Measurements from ENCODE around the gene SKP2.
A peak's percentile ranks its signal among the peaks of the same experiment; 100 is the strongest.
"Not testable (repeated sequence)": the region's sequence is repeated elsewhere in the genome, so short reads cannot be mapped to it uniquely, and the experiment has no call there.

Gene SKP2

DNA sequence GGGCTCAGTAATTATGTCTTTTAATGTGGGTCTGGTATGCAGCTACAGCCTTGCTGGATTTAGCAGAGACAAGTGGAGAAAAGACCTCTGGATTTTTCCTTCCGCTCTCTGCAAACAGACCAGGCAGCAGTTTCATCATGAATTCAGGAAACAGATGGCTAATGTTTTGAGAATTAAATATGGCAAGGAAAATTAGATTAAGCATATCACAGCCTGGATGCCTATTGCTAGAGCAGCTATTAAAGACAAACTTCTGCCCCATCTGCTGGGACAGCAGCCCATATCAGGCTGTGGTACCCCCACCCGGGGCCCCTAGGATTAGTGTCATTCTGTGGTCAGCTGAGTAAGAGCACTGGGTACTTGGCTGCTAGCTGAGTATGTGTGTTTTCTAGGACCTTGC is 6.2 kb downstream of the SKP2 start:
- no peak for DNase-seq

DNA sequence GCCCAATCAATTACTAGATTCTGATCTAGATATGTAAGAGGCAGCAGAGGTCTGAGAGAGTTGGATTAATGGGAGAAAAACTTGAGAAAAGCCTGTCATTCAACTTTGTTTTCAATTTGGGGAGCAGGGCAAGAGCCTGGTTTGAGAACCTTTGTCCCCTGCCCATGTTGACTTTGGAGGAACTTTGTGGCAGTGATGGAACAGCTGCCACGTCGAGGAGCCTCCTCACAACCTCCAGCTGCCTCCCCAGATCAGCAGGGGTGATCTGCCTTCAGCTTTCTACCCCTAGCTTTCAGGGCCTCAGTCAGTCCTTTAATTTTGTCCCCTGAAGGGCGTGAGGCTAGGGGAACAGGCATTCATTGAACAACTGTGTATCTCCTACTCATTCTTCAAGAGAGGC is 8.7 kb downstream of the SKP2 start:
- no peak for DNase-seq

DNA sequence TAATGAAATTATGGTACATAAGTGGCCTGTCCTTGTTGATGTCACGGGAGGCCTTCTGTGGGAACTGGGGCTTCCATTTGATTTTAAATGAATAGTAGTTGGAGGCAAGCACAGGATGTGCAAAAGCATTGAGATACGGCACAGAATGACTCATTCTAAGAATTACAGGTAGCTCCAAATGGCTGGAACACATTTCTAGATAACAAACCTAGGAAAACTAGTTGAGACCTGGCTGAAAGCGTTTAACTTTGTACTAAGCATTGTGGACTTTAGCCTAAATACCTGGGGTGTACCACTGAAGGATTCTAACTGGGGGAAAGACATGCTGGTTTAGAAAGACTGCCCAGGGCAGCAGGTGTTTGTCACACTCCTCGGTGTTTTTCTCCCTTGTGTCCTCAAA is 9.4 kb downstream of the SKP2 start:
- DNase-seq, result no peak

DNA sequence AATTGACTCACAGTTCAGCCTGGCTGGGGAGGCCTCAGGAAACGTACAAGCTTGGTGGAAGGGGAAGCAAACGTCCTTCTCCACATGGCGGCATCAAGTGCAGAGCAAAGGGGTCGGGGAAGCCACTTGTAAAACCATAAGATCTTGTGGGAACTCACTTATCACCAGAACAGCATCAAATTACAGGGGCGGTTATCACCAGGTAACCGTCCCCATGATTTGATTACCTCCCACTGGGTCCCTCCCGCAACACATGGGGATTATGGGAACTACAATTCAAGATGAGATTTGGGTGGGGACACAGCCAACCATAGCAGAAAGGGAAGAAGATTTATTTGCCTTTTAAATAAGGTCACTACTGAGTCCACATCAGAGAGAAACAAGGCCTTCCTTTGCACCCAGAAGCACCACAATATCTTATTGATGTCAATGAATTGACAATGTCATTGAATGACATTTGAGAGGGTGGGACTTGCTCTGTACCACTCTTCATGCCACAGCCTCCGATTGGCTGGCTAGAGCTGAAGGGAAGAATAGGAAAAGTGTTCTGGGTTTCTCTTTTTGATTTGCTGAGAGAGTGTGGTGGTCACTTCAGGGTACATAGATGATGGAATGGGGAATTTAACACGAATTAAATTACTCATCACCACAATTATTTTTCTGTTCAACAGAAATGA is 11.0 kb downstream of the SKP2 start:
- no peak for DNase-seq

DNA sequence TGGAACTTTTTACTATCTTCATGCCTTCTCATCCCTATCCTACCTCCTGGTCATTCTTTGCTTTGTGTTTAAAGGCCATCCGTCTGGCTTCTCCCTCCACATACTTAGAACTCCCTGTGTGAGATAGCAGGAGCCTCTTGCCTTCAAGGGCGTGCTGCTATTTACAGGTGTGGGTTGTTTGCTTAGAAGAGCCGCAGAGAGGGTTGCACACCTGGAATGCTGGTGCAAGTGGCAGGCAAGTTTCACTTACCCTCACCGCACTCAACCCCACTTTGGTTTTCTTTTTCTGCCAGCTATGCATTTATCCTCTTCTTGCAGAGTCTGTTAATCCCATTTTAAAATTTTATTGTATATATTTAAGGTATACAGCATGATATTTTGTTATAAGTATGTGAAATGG is 12.6 kb downstream of the SKP2 start:
- DNase-seq, result no peak

DNA sequence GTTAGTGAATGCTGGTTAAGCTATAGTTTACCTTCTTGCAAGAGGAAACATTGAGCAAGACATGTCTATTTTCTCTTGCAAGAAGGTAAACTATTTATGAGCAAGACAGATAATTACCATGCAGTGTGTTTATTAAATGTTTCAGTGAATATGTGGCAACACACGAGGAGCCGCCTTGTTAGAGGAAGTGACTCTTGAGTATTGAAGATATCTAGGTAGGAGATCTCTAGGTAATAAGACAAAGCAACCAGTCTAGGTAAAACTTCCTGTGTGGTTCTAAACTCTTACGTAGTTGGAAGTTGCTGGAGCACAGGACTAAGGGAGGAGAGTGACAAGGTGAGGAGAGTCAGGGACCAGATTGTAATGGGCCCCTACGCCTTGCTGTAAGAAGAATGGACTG is 16.8 kb downstream of the SKP2 start:
- peak; percentile 44 for DNase-seq

DNA sequence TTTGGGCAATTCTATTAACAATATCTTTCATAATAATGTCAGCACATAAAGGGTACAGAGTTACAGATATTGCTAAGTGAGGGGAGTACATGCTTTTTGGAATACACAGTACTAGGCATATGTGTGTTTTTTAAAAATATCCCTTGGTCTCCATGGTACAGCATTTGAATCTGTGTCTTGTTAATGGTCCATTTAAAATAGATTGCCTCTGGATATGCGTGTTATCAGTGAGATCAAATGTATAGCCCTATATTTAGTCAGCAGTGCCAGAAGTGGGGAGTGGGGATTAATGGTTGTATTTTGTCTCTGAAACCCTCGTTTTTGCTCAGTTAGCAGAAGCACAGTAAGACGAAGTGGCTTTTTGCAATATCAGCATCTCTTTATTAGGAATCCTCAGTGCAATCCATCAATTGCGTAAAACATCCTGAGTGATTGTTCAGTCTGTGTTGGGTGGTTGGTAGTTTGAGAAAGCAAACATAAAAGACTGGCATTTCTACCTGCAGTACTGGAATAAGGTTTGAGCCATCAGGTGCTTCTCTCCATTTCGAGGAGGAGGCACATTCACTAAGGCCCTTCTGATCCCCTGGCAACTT is 19.0 kb downstream of the SKP2 start:
- no peak for DNase-seq

DNA sequence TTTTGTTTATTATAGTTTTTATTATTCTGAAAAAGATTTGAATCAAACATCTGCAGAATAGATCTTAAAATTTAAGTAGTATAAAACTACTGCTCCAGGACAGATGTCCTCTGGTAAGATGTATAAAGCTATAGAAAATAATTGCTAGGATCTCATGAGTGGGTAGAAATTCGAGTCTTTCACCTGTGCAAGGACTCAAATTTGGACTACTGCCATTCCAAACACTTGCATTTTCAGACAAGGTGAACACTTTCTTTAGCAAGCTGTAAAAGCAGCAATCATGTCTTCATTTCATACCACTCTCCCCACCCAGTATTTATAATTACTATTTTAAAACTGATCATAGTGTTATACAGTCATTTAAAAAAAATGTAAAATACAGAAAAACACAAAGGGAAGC is 20.7 kb downstream of the SKP2 start:
- no peak for DNase-seq

DNA sequence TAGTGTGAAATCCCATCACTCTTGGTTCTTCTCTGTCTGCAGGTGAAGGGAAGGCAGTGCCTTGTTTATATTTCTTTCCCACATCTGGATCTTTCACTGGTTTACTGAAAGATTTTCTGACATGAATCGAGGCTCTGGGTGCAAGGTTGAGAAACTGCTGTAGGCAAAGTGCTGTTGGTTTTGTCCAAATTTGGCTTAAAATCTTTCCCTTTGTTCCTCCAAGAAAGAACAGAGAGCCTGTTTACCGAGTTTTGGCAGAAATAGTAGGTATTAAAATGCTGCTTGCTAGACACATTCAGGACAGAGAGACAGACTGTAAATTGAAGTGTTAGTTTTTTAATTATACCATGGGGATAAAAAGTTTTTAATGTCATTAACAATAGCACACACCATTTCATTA is 21.5 kb downstream of the SKP2 start:
- no peak for DNase-seq

DNA sequence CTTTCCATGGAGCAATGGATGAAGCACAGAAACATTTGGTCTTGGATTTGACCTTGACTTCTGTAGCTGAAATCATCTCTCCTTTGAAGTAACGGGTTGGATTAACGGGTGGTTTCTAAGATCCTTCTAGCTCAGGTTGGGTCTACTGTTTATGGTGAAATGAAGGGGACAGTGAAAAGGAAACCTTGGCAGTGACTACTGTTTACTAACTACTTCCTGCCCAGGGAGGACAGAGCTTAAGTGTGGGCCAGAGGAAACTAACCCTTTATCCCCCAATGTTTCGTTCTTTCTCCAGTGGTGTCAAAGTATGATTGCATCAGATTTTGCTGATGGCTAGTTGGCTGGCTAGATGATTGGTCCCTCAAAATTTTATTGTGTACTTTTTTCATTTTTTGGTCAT is 22.2 kb downstream of the SKP2 start:
- no peak for DNase-seq

DNA sequence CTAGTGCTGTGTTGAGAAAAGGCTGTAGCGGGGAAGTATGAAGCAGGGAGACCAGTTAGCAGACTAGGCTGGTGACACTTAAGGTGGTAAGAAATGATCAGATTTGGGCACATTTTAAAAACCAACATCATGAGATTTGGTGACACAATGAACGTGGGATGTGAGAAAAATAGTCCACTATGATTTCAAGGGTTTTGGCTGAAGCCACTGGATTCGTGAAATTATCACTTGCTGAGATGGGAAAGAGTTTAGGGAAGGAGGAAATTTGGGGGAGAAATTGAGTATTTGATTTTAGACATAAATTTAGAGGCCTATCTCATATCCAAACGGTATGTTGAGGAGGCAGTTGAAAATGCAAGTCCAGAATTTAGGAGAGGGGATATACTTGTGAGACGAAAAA is 23.1 kb downstream of the SKP2 start:
- no peak for DNase-seq

DNA sequence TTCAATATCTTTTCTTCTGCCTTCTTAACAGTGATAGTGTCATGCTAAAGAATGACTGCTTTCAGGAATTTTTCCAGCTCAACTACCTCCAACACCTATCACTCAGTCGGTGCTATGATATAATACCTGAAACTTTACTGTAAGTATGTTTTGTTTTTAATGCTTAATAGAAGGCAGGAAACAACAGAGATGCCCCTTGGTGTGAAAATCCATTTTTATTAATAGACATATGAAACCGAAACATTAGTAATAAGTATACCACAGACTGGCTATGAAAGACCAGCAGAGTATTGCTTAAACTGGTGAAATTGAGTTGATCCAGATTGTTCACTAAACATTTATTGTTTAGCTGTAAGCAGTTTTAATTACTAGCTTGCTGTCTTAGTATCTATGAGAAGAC is 25.2 kb downstream of the SKP2 start:
- DNase-seq, result no peak

DNA sequence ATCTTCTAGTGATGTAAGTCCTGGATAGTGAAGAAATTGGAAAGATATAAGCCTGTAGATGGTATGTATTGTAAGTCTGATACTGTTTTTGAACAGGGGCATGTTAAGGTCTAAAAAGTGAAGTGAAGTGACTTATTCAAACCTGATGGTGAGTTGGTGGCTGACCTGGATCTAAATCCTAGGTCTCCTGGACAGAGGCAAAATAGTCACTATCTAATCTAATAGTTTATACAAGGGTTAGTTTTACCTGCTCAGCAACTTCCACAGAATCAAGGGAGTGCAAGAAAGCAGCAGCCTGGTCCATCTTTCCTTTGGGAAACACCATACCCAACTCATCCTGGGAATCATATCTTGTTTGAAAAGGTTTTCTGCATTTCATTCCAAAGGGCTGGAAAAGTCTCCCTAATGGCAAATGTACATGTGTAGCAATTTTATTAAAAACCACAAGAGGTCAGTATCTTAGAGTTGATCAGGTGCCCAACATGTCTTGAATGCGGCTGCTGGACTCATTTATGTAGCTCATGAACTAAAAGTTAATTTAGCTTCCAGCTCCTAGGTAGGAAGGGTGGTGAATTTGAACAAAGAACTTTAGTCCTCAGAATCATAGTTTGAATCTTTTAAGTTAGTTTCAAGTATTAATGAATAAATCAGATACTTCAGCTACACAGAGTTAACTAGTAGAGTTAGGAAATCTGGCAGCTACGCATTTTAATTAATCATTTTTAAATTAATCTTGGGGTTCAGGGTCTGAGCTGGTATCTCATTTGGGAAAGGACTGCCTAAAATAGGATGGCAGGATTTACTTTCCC is 26.0 kb downstream of the SKP2 start:
- DNase-seq, result no peak

DNA sequence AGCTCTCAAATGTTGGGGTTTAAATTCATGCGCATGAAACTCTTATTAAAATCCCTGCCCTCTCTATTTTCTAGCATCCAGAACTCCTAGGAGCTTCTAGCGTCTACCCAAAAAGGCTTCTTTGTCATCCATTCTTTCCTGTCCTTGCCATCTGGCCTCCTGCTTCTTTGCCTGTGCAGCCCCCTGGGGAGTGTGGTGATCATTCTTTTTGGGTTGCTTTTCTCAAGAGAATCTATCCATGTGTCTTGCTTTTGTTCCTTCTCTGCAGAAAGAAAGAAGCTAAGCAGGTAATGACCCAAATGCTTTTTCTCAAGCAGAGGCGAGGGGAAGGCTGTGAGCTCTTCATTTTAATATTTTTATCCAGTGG is 26.6 kb downstream of the SKP2 start:
- DNase-seq, result no peak

DNA sequence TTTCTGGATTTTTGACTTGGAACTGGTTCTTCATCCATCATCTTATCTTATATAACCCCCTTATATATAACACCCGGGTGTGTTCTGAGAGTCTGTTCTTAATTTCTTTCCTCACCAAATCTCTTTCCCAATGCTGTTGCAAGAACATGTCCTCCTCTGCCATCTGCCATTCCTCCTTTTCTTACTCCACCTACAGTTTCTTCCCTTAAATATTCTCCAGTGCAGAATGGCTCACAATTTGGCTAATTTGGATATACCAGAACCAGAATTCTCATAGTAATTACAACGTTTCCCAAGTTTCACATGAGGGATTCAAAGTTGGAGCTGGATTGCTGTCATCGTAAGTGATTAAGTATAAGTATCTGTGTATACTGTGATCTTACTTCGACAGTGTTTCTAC is 28.0 kb downstream of the SKP2 start:
- DNase-seq, result no peak

DNA sequence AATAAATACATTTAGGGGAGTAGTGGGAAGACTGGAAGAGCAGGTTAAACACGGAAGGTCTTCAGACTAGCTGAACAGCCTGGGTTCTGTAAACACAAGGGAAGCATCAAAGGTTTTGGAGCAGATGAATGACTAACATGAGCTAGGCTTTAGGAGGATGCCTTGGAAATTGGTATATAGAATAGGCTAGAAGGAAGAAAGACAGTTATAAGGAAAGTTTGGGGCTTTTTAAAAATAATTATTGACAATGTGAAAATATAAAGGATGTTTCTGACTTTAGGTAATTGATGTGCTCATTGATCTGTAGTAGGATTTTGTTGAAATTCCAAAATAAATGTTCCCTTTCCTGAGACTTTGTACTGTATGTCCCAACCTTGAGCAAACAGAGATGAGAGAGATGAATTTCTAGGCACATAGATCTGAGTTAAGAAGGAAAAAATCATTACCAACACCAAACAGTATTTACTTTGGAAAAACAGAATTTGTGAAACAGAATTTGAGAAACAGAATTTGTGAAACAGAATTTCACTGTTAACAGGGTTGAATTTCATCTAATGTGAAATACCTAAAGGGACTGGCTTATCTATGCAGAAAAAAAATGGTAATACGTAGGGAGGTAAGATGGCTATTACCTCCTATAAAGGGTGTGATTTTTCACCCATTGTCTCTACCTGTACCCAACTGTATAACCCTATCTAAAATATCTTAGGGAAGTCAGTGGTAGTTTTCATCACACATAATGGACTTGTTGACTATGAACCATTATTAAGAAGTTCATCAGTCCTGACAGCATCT is 28.8 kb downstream of the SKP2 start:
- DNase-seq, result no peak

DNA sequence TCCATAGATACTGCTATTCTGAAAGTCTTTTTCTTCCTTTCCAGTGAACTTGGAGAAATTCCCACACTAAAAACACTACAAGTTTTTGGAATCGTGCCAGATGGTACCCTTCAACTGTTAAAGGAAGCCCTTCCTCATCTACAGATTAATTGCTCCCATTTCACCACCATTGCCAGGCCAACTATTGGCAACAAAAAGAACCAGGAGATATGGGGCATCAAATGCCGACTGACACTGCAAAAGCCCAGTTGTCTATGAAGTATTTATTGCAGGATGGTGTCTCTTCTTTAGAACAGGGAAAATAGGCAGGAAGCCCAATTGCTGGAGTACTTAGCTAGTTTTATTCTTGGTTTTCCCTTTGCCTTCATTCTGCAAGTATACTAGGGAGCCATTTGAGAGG is 29.9 kb downstream of the SKP2 start:
- no peak for DNase-seq

DNA sequence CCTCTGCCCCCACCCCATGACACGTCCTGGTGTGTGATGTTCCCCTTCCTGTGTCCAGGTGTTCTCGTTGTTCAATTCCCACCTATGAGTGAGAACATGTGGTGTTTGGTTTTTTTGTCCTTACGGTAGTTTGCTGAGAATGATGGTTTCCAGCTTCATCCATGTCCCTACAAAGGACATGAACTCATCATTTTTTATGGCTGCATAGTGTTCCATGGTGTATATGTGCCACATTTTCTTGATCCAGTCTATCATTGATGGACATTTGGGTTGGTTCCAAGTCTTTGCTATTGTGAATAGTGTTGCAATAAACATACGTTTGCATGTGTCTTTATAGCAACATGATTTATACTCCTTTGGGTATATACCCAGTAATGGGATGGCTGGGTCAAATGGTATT is 32.5 kb downstream of the SKP2 start:
- DNase-seq, result not testable (repeated sequence)

DNA sequence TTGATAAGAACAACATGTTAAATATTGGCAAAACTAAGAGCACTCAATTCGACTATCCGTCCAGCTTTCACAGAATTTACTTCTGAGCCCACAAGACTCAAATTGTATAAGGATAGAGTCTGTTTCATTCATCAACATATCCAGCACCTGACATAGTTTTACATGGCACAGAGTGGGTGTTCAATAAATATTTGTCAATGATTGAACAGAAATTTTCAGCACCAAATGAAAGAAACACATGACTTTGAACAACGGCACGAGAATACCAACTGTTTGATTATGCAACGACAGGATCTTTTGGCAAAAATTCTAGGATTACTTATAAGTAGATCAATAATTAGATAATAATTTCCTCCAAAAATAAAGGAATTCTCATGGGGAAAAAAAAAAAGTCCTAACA is 41.8 kb downstream of the SKP2 start:
- DNase-seq, result no peak

DNA sequence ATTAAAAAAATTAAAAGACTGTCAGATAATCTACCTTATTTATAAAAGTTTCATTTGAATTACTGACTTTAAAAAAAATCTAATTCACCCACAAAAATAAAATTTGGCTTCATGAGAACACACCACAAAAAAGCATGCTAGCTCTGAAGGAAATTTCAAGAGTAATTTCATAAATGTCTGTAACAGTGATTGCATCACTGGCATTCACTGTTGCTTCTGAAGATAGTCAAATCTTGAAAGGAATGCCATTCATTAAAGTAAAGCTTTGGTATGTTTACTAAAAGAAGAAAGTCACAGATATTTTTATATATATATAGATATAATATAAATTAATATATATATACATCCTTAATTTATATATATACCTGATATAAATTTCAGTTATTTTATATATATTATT is 46.4 kb downstream of the SKP2 start:
- no peak for DNase-seq

DNA sequence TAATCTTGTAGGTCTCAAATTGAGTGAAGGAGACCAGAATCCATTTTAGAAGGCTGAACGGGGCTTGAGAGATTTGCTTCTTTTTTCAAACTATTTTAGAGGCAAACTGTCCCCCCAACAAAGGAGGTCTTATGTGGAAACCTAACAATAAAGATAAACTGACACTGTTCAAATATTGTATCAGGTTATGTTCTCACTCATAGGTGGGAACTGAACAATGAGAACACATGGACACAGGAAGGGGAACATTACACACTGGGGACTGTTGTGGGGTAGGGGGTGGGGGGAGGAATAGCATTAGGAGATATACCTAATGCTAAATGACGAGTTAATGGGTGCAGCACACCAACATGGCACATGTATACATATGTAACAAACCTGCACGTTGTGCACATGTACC is 46.9 kb downstream of the SKP2 start:
- DNase-seq, result not testable (repeated sequence)

DNA sequence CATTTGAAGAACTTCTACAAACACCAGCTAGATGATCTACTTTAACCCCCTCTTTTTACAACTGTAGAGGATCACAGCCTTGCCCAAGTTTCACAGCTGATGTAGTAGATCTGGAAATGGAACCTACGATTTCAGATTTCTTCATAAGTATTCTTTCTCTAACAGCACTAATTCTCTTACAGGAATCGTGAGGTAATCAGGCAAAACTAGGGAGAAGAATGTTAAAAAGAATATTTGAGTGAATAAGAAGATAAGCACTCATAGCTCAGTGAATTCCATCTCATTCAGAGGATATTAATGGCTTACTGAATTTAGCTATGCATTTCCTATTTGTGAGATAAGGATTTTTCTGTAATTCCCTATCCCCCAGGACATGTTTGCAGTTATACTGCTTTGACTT is 47.7 kb downstream of the SKP2 start:
- no peak for DNase-seq

DNA sequence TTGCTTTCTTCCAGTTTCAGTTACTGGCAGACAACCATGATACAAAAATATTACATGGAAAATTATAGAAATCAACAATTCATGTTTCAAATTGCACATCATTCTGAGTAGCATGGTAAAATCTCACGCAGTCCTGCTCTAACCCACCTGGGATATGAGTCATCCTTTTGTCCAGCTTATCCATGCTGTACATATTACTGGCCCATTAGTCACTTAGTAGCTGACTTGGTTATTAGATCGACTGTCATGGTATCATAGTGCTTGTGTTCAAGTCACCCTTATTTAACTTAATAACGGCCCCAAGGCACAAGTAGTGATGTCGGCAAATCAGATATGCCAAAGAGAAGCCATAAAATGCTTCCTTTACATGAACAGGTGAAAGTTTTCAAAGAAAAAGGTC is 48.6 kb downstream of the SKP2 start:
- DNase-seq, result no peak

DNA sequence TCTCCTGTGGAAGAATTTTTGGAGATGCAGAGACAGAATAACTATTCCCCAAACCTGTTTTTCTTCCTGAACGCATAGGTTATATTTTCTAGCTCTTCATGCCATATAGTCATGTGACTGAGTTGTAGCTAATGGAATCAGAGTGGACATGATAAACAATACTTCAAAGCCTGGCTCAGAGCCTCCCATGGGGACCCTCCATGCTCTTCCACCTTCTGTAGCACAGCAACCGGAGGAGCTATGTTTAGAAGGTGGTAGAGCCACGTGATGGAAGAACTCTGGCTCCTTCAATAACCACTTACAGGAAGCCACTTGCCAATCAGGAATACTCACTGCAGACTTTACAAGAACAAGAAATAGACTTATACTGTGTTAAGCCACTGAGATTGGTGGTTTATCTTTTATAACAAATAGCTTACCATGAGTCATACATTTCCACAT is 50.6 kb downstream of the SKP2 start:
- no peak for DNase-seq

Measured in central memory CD4-positive, alpha-beta T cell (primary cell).